K562 (cell line): ENCODE measurements around the gene BRICD5. TPM values are rescaled to one million over a fixed set of nuclear protein-coding genes. Genes with fewer than 3 reads are reported as not detected.

ENCODE experiments used
- CEBPB ChIP-seq: fragments of 450-650 bp; IDR thresholded peaks from 2 replicates; pipeline ENCODE4 v1.6.1; 2016; ENCODE audit warnings: missing genetic modification characterization, missing compliant biosample characterization
- CUX1 ChIP-seq: fragments of 200-800 bp; sonication (Bioruptor generic); IDR thresholded peaks from 2 replicates; pipeline ENCODE4 v1.6.1; 2016; ENCODE audit warnings: missing genetic modification characterization, missing compliant biosample characterization
- HNRNPLL ChIP-seq: fragments of 200-400 bp; formaldehyde crosslinking; IDR thresholded peaks from 2 replicates; pipeline ENCODE4 v1.6.1; 2017; ENCODE audit warnings: low read length, low read depth, mild to moderate bottlenecking; ENCODE audit not compliant: poor library complexity, severe bottlenecking
- NFIX ChIP-seq: fragments of 250-450 bp; sonication (Bioruptor Pico); IDR thresholded peaks from 2 replicates; pipeline ENCODE4 v1.4.0; 2020; ENCODE audit warnings: low read depth, mild to moderate bottlenecking, moderate library complexity
- NR2C1 ChIP-seq, 2 experiments: fragments of 450-650 bp; IDR thresholded peaks; 2 replicates each; pipeline ENCODE4 v1.6.1; 2017; ENCODE audit warnings: mild to moderate bottlenecking in 2 of 2, antibody characterized with exemption in 1 of 2, inconsistent platforms in 1 of 2, missing compliant biosample characterization in 1 of 2, missing genetic modification characterization in 1 of 2
- SMARCE1 ChIP-seq: fragments of 450-650 bp; IDR thresholded peaks from 2 replicates; pipeline ENCODE4 v1.7.1; 2016; ENCODE audit warnings: mild to moderate bottlenecking
- TAF9B ChIP-seq: fragments of 450-650 bp; IDR thresholded peaks from 2 replicates; pipeline ENCODE4 v1.6.1; 2018; ENCODE audit warnings: mild to moderate bottlenecking; ENCODE audit not compliant: partially characterized antibody
- U2AF1 ChIP-seq: fragments of 200-400 bp; formaldehyde crosslinking; optimal IDR thresholded peaks from 2 replicates; pipeline ENCODE3; 2017; ENCODE audit warnings: mild to moderate bottlenecking, low read depth, low read length, moderate library complexity
- XRCC5 ChIP-seq: fragments of 200-400 bp; formaldehyde crosslinking; IDR thresholded peaks from 2 replicates; pipeline ENCODE4 v1.6.1; 2017; ENCODE audit warnings: low read depth, mild to moderate bottlenecking, low read length
- ZNF197 ChIP-seq: fragments of 200-800 bp; sonication (Bioruptor generic); IDR thresholded peaks from 2 replicates; pipeline ENCODE4 v1.6.1; 2016; ENCODE audit warnings: low read depth, missing genetic modification characterization, missing compliant biosample characterization
- ZNF232 ChIP-seq: sonication (generic); formaldehyde crosslinking; IDR thresholded peaks from 2 replicates; pipeline ENCODE4 v1.8.0; 2022; ENCODE audit warnings: mild to moderate bottlenecking, missing genetic modification reagents
- ZNF408 ChIP-seq: fragments of 250-450 bp; sonication (Bioruptor Pico); IDR thresholded peaks from 2 replicates; pipeline ENCODE4 v1.4.0; 2020; ENCODE audit warnings: low read depth, mild to moderate bottlenecking, moderate library complexity
- ZNF561 ChIP-seq: fragments of 450-650 bp; formaldehyde crosslinking; conservative IDR thresholded peaks from 2 replicates; pipeline ENCODE4 v1.4.0; 2020; ENCODE audit warnings: mild to moderate bottlenecking, moderate library complexity
- ZNF589 ChIP-seq: fragments of 200-800 bp; sonication (Bioruptor generic); IDR thresholded peaks from 2 replicates; pipeline ENCODE4 v1.6.1; 2016; ENCODE audit warnings: low read depth, missing genetic modification characterization, missing compliant biosample characterization
- polyA plus RNA-seq, 8 experiments: library from polyadenylated mRNA; depleted of rRNA in 4 of 8; stranded (reverse) in 5 of 8; unstranded in 3 of 8; fragments of >200 nt; fragmentation: Nextera tagmentation in 2 of 8; fragmentation: Illumina TruSeq in 1 of 8; extraction: Ambion mirVana in 2 of 8; extraction: Trizol in 1 of 8; gene quantifications; 2 replicates each; pipeline versions ENCODE4 v1.2.1 to v1.2.3, GENCODE V29; 2011 to 2014; ENCODE audit warnings: inconsistent platforms in 1 of 8, missing spikeins in 1 of 8
- total RNA-seq, 7 experiments: library from RNA; depleted of rRNA in 6 of 7; stranded (reverse); fragments of >200 nt in 6 of 7; fragmentation: Illumina TruSeq in 2 of 7; extraction: Trizol in 2 of 7; gene quantifications; 2 replicates each; pipeline versions ENCODE4 v1.2.1 to v1.2.3, GENCODE V29; 2011 to 2021; ENCODE audit warnings: low replicate concordance in 1 of 7
- TF ChIP-seq, protein P1 (sequence below): fragments of 450-650 bp; formaldehyde crosslinking; IDR thresholded peaks from 2 replicates; pipeline ENCODE4 v1.4.0; 2020; ENCODE audit warnings: mild to moderate bottlenecking
- TF ChIP-seq, protein P2 (sequence below): IDR thresholded peaks from 3 replicates; pipeline ENCODE4 v1.6.1; 2011; ENCODE audit warnings: borderline replicate concordance, mild to moderate bottlenecking, moderate library complexity; ENCODE audit not compliant: insufficient read length; ENCODE audit errors: extremely low read depth

BRICD5 gene
- total and polyA plus RNA-seq, 9 of the 15 experiments (the other 6 are each of a cell fraction or from before 2014, with no cell fraction given), result 0.24 to 15.1 (median 2.4) TPM; not detected in 1

- TF ChIP-seq, protein P1, sequence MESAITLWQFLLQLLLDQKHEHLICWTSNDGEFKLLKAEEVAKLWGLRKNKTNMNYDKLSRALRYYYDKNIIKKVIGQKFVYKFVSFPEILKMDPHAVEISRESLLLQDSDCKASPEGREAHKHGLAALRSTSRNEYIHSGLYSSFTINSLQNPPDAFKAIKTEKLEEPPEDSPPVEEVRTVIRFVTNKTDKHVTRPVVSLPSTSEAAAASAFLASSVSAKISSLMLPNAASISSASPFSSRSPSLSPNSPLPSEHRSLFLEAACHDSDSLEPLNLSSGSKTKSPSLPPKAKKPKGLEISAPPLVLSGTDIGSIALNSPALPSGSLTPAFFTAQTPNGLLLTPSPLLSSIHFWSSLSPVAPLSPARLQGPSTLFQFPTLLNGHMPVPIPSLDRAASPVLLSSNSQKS (CRISPR knock-in tag), result no peak
- no peak for TF ChIP-seq NR2C1 (IDR thresholded peaks at IDR 0.05)
- TF ChIP-seq NR2C1 (tag; IDR thresholded peaks at IDR 0.05), result no peak
- TF ChIP-seq U2AF1, result peak; percentile 59
- no peak for TF ChIP-seq CUX1
- no peak for TF ChIP-seq TAF9B
- TF ChIP-seq ZNF408 (CRISPR knock-in tag), result no peak
- no peak for TF ChIP-seq ZNF232 (CRISPR knock-in tag)
- TF ChIP-seq CEBPB (tag), result peak; percentile 98
- TF ChIP-seq, protein P2, sequence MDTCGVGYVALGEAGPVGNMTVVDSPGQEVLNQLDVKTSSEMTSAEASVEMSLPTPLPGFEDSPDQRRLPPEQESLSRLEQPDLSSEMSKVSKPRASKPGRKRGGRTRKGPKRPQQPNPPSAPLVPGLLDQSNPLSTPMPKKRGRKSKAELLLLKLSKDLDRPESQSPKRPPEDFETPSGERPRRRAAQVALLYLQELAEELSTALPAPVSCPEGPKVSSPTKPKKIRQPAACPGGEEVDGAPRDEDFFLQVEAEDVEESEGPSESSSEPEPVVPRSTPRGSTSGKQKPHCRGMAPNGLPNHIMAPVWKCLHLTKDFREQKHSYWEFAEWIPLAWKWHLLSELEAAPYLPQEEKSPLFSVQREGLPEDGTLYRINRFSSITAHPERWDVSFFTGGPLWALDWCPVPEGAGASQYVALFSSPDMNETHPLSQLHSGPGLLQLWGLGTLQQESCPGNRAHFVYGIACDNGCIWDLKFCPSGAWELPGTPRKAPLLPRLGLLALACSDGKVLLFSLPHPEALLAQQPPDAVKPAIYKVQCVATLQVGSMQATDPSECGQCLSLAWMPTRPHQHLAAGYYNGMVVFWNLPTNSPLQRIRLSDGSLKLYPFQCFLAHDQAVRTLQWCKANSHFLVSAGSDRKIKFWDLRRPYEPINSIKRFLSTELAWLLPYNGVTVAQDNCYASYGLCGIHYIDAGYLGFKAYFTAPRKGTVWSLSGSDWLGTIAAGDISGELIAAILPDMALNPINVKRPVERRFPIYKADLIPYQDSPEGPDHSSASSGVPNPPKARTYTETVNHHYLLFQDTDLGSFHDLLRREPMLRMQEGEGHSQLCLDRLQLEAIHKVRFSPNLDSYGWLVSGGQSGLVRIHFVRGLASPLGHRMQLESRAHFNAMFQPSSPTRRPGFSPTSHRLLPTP, result peak; percentile 73
- TF ChIP-seq ZNF589, result no peak
- TF ChIP-seq ZNF197 (CRISPR knock-in tag), result no peak
- no peak for TF ChIP-seq NFIX (CRISPR knock-in tag)
- peak; percentile 68 for TF ChIP-seq HNRNPLL
- no peak for TF ChIP-seq ZNF561 (CRISPR knock-in tag)
- TF ChIP-seq SMARCE1, result no peak
- no peak for TF ChIP-seq XRCC5
Observed at GRCh38 chr16:2223221-2223941, 12.7 kb upstream of the BRICD5 start, which contains the start of gene E4F1 (continued).
